Left ventricle myocardium inferior (tissue), 1 donor: ENCODE data around the gene GNA15. TPM values are rescaled to one million over a fixed set of nuclear protein-coding genes. Genes with fewer than 3 reads are reported as not detected.
"Not testable (repeated sequence)": the region's sequence is repeated elsewhere in the genome, so short reads cannot be mapped to it uniquely, and the experiment has no call there.

Experiments
- DNase-seq: peaks from one replicate; pipeline ENCODE4 v3.0.0-alpha.2; 2020
- H3K27ac ChIP-seq: fragments of 200-600 bp; replicated peaks from 2 replicates; pipeline ENCODE4 v1.8.0; 2021
- H3K27me3 ChIP-seq: fragments of 200-600 bp; 2 replicates; pipeline ENCODE4 v1.8.0; 2021; ENCODE audit warnings: low read depth
- H3K36me3 ChIP-seq: fragments of 200-600 bp; 2 replicates; pipeline ENCODE4 v1.8.0; 2021
- H3K4me1 ChIP-seq: fragments of 200-600 bp; 2 replicates; pipeline ENCODE4 v1.8.0; 2021
- H3K4me3 ChIP-seq: fragments of 200-600 bp; 2 replicates; pipeline ENCODE4 v1.8.0; 2021; ENCODE audit warnings: mild to moderate bottlenecking, moderate library complexity
- H3K9me3 ChIP-seq: fragments of 200-600 bp; replicated peaks from 2 replicates; pipeline ENCODE4 v1.8.0; 2021
- intact Hi-C: fragments of 100-400 bp; cut with micrococcal nuclease; formaldehyde crosslinking; loops from one replicate; pipeline ENCODE4 v1.11.0; 2022
- total RNA-seq: library from RNA; stranded (reverse); fragmentation: NEBNext Ultra II Directional; extraction: Animal tissue kit (Norgen Biotek cat#: 25700); gene quantifications from one replicate; pipeline ENCODE4 v1.2.1, GENCODE V29; 2021
- TF ChIP-seq, protein P1 (sequence below): fragments of 200-600 bp; IDR thresholded peaks from 2 replicates; pipeline ENCODE4 v1.8.0; 2021; ENCODE audit warnings: antibody characterized with exemption, mild to moderate bottlenecking, borderline replicate concordance
- donor health status: DM: no; HTN: yes; CAD: no; lungs with severe emphysema.

Gene GNA15
- total RNA-seq, 1 donor from 2014 or later = 1.2 TPM

DNA sequence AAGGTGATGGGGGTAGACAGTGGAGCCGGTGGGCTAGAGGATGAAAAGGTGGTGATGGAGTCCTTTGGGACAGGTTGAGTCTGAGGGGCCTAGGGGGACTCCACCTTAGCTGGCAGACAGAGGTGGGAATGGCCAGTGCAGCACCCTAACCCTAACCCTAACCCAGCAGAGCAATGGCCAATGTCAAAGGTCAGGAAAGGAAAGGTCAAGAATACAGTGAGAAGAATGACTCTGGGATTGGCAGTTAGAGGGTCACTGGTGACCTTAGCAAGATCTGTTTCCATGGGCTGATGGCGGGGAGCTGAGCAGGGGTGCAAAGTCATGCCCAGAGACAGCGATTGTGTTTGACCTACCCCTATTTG, 16.6 kb downstream of the GNA15 start:
- peaks cover 12% of the 10 kb centered on the region for H3K4me1 ChIP-seq
- H3K36me3 ChIP-seq = no peaks in the 10 kb centered on the region
- DNase-seq = no peak
- H3K27me3 ChIP-seq = peaks cover 22% of the 10 kb centered on the region
- TF ChIP-seq, protein P1, sequence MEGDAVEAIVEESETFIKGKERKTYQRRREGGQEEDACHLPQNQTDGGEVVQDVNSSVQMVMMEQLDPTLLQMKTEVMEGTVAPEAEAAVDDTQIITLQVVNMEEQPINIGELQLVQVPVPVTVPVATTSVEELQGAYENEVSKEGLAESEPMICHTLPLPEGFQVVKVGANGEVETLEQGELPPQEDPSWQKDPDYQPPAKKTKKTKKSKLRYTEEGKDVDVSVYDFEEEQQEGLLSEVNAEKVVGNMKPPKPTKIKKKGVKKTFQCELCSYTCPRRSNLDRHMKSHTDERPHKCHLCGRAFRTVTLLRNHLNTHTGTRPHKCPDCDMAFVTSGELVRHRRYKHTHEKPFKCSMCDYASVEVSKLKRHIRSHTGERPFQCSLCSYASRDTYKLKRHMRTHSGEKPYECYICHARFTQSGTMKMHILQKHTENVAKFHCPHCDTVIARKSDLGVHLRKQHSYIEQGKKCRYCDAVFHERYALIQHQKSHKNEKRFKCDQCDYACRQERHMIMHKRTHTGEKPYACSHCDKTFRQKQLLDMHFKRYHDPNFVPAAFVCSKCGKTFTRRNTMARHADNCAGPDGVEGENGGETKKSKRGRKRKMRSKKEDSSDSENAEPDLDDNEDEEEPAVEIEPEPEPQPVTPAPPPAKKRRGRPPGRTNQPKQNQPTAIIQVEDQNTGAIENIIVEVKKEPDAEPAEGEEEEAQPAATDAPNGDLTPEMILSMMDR = no peak
- intact Hi-C loops = no loop called here
- no peaks in the 10 kb centered on the region for H3K9me3 ChIP-seq
- no peak overlapping the region for H3K4me3 ChIP-seq
- no peak overlapping the region for H3K27ac ChIP-seq

DNA sequence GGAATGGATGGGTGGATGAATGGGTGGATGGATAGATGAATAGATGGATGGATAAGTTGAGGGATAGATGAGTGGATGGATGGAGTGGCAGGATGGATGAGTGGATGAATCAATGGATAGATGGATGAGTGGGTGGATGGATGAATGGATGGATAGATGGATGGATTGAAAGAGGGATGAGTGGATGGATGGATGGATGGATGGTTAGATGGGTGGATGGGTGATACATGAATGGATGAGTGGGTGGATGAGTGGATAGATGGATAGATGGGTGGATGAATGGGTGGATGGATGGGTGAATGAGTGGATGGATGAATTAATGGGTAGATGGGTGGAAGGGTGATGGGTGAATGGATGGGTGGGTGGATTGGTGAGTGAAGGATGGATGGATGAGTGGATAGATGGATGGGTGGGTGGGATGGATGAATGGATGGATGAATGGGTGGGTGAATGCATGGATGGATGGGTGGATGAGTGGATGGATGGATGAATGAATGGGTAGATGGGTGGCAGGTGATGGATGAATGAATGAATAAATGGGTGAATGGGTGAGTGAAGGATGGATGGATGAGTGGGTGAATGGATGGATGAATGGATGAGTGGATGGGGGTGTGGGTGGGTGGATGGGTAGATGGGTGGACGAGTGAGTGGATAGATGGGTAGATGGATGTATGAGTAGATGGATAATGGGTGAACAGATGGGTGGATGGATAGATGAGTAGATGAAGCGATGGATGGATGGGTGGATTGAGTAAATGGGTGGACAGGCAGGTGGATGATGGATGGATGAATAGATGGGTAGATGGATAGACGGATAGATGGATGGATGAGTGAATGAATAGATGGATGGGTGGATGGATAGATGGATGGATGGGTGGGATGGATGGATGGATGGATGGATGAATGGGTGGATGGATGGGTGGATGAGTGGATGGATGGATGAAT, 17.7 kb downstream of the GNA15 start:
- H3K9me3 ChIP-seq = no peaks in the 10 kb centered on the region
- peaks cover 22% of the 10 kb centered on the region for H3K27me3 ChIP-seq
- TF ChIP-seq, protein P1 = no peak
- no peak overlapping the region for H3K27ac ChIP-seq
- no peak for DNase-seq
- H3K4me1 ChIP-seq = peaks cover 12% of the 10 kb centered on the region
- H3K4me3 ChIP-seq = no peak overlapping the region
- intact Hi-C loops = no loop called here
- H3K36me3 ChIP-seq = no peaks in the 10 kb centered on the region

DNA sequence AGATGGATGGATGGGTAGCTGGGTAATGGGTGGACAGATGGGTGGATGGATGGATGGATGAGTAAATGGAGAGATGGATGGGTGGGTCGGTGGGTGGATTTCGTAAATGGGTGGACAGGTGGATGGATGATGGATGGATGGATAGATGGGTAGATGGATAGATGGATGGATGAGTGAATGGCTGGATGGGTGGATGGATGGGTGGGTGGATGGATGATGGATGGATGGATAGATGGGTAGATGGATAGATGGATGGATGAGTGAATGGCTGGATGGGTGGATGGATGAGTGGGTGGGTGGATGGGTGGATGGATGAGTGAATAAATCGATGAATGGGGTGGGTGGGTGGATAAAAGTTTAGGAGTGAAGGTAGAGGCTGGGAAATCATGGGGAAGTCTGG, 18.6 kb downstream of the GNA15 start:
- H3K9me3 ChIP-seq, DNase-seq, intact Hi-C loops, H3K36me3 ChIP-seq: not testable (repeated sequence)
- Histone ChIP-seq H3K27ac (peak overlapping the region; percentile 76), H3K4me3 (peak overlapping the region; percentile 37), H3K4me1 (peaks cover 12% of the 10 kb centered on the region), H3K27me3 (peaks cover 22% of the 10 kb centered on the region)

DNA sequence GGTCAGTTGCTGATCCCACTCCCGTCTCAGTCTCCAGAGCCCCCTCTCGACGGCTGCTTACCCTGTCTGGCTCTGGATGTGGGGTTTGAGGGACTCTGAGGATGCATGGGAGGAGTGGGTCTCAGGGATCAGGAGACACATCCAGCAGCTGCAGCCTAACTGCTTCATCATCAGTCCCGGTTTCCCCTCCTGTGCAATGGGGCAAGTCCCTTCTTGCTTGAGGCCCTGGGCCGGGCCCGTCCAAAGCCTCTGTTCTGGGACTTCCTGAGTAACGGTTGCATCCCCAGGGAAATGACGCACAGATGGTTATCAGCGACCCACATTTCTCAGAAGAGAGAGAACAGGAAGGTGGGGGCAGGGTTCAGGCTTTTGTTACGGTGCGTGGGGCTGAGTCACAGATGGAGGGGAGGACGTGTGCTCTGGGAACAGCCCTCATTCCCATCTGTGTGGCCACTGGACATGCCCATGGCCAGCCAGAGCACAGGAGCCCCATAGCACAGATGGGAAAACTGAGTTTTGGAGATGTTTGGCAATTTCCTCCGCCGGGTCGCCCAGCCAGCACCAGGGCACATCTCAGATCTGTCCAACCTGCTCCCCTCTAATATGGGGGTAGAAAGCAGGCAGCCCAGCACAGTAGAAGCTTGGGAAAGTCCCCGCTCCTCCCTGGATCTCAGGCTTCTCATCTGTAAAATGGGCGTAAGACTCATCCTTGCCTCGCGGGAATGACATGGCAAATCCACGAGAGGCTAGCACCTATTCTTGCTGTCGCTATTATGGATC, 19.3 kb downstream of the GNA15 start:
- no peaks in the 10 kb centered on the region for H3K36me3 ChIP-seq
- peak overlapping the region; percentile 37 for H3K4me3 ChIP-seq
- peak overlapping the region; percentile 76 for H3K27ac ChIP-seq
- intact Hi-C loops = no loop called here
- peak; percentile 74 for DNase-seq
- TF ChIP-seq, protein P1 = no peak
- peaks cover 17% of the 10 kb centered on the region for H3K27me3 ChIP-seq
- H3K9me3 ChIP-seq = peaks cover 6% of the 10 kb centered on the region
- H3K4me1 ChIP-seq = peaks cover 12% of the 10 kb centered on the region

- Histone ChIP-seq H3K27ac (no peak overlapping the region), H3K4me1 (peaks cover 12% of the 10 kb centered on the region), H3K4me3 (no peak overlapping the region), H3K36me3 (no peaks in the 10 kb centered on the region), H3K9me3 (peaks cover 9% of the 10 kb centered on the region), H3K27me3 (no peaks in the 10 kb centered on the region)
- intact Hi-C loops = no loop called here
- TF ChIP-seq, protein P1 = no peak
- DNase-seq = no peak
Observed at GRCh38 chr19:3157096-3157845, 21.4 kb downstream of the GNA15 start.
